ENCODE measurements around the gene KRTAP22-1. TPM values are rescaled to one million over a fixed set of nuclear protein-coding genes. Genes with fewer than 3 reads are reported as not detected.

KRTAP22-1 gene
- total RNA-seq, 2 donors from 2014 or later, result not detected

DNA sequence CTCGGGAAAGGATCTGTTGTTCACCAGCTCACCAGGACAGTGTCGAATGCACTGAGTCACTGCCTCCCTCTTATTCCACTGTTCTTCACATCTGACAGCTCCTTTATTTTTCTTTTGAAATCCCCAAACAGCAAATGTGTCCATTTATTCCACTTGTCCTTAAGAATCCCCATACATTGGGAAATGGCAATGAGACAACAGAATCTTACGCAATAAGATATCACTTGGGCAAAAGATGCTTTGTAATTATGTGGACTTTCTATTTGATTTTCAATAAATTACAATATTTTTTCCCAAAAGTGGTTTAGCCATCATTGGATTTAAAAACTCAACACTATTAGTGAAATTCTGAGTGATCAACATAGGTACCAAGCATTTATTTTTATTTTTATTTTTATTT, 37.8 kb downstream of the KRTAP22-1 start:
- no peak for ATAC-seq
- H3K9me3 ChIP-seq (ENCODE audit: control insufficient read depth, low read length, poor library complexity, severe bottlenecking), result no peaks in the 10 kb centered on the region
- no peak for DNase-seq
- H3K36me3 Mint-ChIP-seq (ENCODE audit: low read depth), result no peaks in the 10 kb centered on the region
- no peak overlapping the region for H3K27ac Mint-ChIP-seq
- H3K4me1 Mint-ChIP-seq, result no peaks in the 10 kb centered on the region
- no peak overlapping the region for H3K4me3 Mint-ChIP-seq
- H3K27me3 Mint-ChIP-seq, result no peaks in the 10 kb centered on the region

DNA sequence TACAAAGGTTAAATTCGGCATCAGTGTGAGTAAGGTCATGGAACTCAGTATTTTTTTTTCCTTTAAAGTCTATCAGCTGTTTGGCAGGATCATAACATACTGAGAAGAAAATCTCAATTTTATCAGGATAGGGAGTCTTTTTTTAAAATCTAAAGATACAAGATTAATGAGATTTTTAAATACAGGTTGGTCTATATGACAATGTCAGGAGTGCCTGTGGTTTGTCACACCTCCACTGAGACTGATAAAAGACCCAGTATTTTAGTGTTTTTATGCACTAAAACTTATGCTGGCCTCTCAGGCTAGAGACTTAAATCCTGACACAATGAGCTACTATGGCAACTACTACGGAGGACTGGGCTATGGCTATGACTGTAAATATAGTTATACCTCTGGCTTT, 41.7 kb downstream of the KRTAP22-1 start, which contains the start of gene KRTAP20-3:
TSS of gene KRTAP20-3 (plus strand) at position 301 of the 400 bp plus-strand sequence.
- H3K4me1 Mint-ChIP-seq, result no peaks in the 10 kb centered on the region
- H3K27ac Mint-ChIP-seq, result no peak within 1 kb of the TSS
- H3K27me3 Mint-ChIP-seq, result no peaks in the 10 kb centered on the region
- ATAC-seq, result no peak
- no peak within 1 kb of the TSS for H3K4me3 Mint-ChIP-seq
- DNase-seq, result no peak
- H3K9me3 ChIP-seq (ENCODE audit: control insufficient read depth, low read length, poor library complexity, severe bottlenecking), result no peaks in the 10 kb centered on the region
- H3K36me3 Mint-ChIP-seq (ENCODE audit: low read depth), result no peaks in the 10 kb centered on the region

DNA sequence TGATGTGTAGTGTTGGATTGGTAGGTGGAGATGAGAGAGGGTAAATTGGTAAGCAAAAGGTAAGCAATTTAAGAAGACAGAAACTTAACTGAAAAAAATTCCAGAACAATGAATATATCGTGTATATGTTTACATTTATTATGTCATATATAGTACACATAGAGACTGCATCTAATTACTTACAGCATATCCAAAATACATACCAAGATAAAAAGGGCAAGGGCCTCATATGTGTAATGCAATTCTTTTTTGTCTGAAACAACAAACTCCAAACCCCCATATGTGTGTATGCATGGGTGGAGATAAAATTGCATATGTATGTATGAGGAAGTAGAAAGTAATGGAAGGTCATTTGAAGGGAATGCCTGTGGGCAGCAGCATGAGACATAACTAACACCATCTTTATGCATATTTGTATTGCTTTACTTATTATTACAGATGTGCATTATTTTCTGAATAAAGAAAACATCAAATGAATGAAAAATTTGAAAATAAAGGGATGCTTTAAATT, 46.1 kb downstream of the KRTAP22-1 start:
- H3K4me3 Mint-ChIP-seq, result no peak overlapping the region
- no peaks in the 10 kb centered on the region for H3K4me1 Mint-ChIP-seq
- H3K9me3 ChIP-seq (ENCODE audit: control insufficient read depth, low read length, poor library complexity, severe bottlenecking), result no peaks in the 10 kb centered on the region
- DNase-seq (no peak), ATAC-seq (no peak)
- no peaks in the 10 kb centered on the region for H3K27me3 Mint-ChIP-seq
- H3K36me3 Mint-ChIP-seq (ENCODE audit: low read depth), result no peaks in the 10 kb centered on the region
- no peak overlapping the region for H3K27ac Mint-ChIP-seq

Other genes with a start within 250 kb of the KRTAP22-1 start
- gene KRTAP13-2, start 228.8 kb upstream of the KRTAP22-1 start, total RNA-seq, result not detected
- not detected for gene KRTAP13-1, start 205.1 kb upstream of the KRTAP22-1 start, total RNA-seq
- gene KRTAP13-3, start 175.2 kb upstream of the KRTAP22-1 start, total RNA-seq, result not detected
- gene KRTAP13-4, start 170.9 kb upstream of the KRTAP22-1 start, total RNA-seq, result not detected
- not detected for gene KRTAP15-1, start 160.8 kb upstream of the KRTAP22-1 start, total RNA-seq
- not detected for gene KRTAP19-1, start 120.7 kb upstream of the KRTAP22-1 start, total RNA-seq
- not detected for gene KRTAP19-2, start 113.7 kb upstream of the KRTAP22-1 start, total RNA-seq
- not detected for gene KRTAP19-3, start 109.1 kb upstream of the KRTAP22-1 start, total RNA-seq
- gene KRTAP19-4, start 103.9 kb upstream of the KRTAP22-1 start, total RNA-seq, result not detected
- gene KRTAP19-5, start 98.9 kb upstream of the KRTAP22-1 start, total RNA-seq, result not detected
- not detected for gene KRTAP19-6, start 59.2 kb upstream of the KRTAP22-1 start, total RNA-seq
- gene KRTAP19-7, start 39.8 kb upstream of the KRTAP22-1 start, total RNA-seq, result not detected
- gene KRTAP22-2, start 10.7 kb upstream of the KRTAP22-1 start, total RNA-seq, result not detected
- gene KRTAP6-3, start 8.6 kb upstream of the KRTAP22-1 start, total RNA-seq, result not detected
- gene KRTAP6-2, start 2.2 kb upstream of the KRTAP22-1 start, total RNA-seq, result not detected
- gene KRTAP6-1, start 12.8 kb downstream of the KRTAP22-1 start, total RNA-seq, result not detected
- gene KRTAP20-1, start 15.3 kb downstream of the KRTAP22-1 start, total RNA-seq, result not detected
- gene KRTAP20-4, start 19.5 kb downstream of the KRTAP22-1 start, total RNA-seq, result not detected
- gene KRTAP20-2, start 34.1 kb downstream of the KRTAP22-1 start, total RNA-seq, result not detected
- gene KRTAP20-3, start 41.8 kb downstream of the KRTAP22-1 start, total RNA-seq, result not detected
- not detected for gene KRTAP21-3, start 117.7 kb downstream of the KRTAP22-1 start, total RNA-seq
- not detected for gene KRTAP21-2, start 146.2 kb downstream of the KRTAP22-1 start, total RNA-seq
- not detected for gene KRTAP21-1, start 154.3 kb downstream of the KRTAP22-1 start, total RNA-seq
- gene KRTAP8-1, start 212.2 kb downstream of the KRTAP22-1 start, total RNA-seq, result not detected
- gene KRTAP7-1, start 228.7 kb downstream of the KRTAP22-1 start, total RNA-seq, result not detected